Stomach (tissue), 4 donors: ENCODE measurements around the gene CHD6.

ENCODE experiments used
- CTCF ChIP-seq, 7 experiments: fragments of 450-650 bp in 4 of 7; fragments of 200-600 bp in 3 of 7; sonication (generic) in 3 of 7; IDR thresholded peaks; one replicate each; pipeline ENCODE4 v1.5.1; 2016 to 2019; ENCODE audit warnings: antibody characterized with exemption in 7 of 7, control low read depth in 2 of 7, mild to moderate bottlenecking in 1 of 7
- POLR2A ChIP-seq, 4 donors: fragments of 450-650 bp; IDR thresholded peaks; one replicate each; pipeline ENCODE4 v1.6.1; 2016; ENCODE audit warnings: antibody characterized with exemption in 4 of 4, control low read depth in 2 of 4, mild to moderate bottlenecking in 1 of 4, moderate library complexity in 1 of 4
- POLR2AphosphoS5 ChIP-seq, 3 donors: sonication (generic); formaldehyde crosslinking; IDR thresholded peaks; one replicate each; pipeline ENCODE4 v1.6.1; 2016; ENCODE audit warnings: antibody characterized with exemption in 3 of 3

GRCh38 chr20:41377275-41377674 is 240.9 kb downstream of the CHD6 start:
- TF ChIP-seq CTCF (IDR thresholded peaks at IDR 0.05) (no peak), POLR2A (IDR thresholded peaks at IDR 0.05) (no peak), POLR2AphosphoS5 (IDR thresholded peaks at IDR 0.05) (no peak)
